ENCODE measurements around the gene DAB2.
"Not testable (repeated sequence)": the region's sequence is repeated elsewhere in the genome, so short reads cannot be mapped to it uniquely, and the experiment has no call there.

Gene DAB2

GRCh38 chr5:39340506-39340905 is 84.3 kb downstream of the DAB2 start:
- Histone ChIP-seq H3K9ac (ENCODE audit: low read length) (no peak overlapping the region), H3K4me3 (ENCODE audit: low read depth, low read length) (no peak overlapping the region), H3K27ac (ENCODE audit: low read depth, low read length) (no peak overlapping the region), H3K4me1 (ENCODE audit: control insufficient read depth, insufficient read depth, low read length) (no peaks in the 10 kb centered on the region), H3K36me3 (ENCODE audit: control insufficient read depth, insufficient read depth, low read length) (no peaks in the 10 kb centered on the region), H3K9me3 (ENCODE audit: control insufficient read depth, insufficient read depth, low read depth, low read length) (peaks cover 9% of the 10 kb centered on the region), H3K27me3 (ENCODE audit: control insufficient read depth, insufficient read depth, low read length) (no peaks in the 10 kb centered on the region)

DNA sequence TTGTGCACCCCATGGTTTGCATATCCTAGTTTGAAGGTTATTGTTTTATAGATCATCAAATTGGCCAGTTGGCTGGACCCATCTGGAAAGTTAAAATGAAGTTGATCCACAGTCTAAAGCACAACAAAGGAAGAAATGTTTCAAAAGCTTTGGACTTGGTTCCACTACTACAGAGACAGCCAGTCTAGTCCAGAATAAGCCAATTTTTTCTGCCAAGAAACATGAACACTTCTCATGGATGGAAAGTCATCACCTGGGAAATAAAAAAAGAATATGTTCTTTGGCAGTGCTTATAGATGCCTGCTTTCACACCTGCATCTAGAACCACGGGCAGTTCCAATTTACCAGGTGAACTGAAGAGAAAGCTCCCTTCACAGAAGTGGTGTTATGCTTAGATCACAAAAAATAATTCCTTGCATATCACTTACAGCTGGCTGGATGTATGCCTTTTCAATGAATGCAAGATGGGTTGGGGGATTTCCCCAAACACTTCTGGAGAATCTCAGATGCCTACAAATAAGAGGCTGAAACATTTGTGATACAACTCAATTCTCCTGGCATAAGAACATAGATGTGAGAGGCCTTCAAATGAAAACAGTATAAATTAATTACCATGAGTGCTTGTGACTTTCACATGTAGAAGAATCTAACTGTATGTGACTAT is 87.4 kb downstream of the DAB2 start:
- Histone ChIP-seq H3K4me3 (ENCODE audit: low read depth, low read length) (no peak overlapping the region), H3K27ac (ENCODE audit: low read depth, low read length) (no peak overlapping the region), H3K27me3 (ENCODE audit: control insufficient read depth, insufficient read depth, low read length) (no peaks in the 10 kb centered on the region), H3K9me3 (ENCODE audit: control insufficient read depth, insufficient read depth, low read depth, low read length) (peaks cover 13% of the 10 kb centered on the region), H3K9ac (ENCODE audit: low read length) (no peak overlapping the region), H3K36me3 (ENCODE audit: control insufficient read depth, insufficient read depth, low read length) (no peaks in the 10 kb centered on the region), H3K4me1 (ENCODE audit: control insufficient read depth, insufficient read depth, low read length) (no peaks in the 10 kb centered on the region)

DNA sequence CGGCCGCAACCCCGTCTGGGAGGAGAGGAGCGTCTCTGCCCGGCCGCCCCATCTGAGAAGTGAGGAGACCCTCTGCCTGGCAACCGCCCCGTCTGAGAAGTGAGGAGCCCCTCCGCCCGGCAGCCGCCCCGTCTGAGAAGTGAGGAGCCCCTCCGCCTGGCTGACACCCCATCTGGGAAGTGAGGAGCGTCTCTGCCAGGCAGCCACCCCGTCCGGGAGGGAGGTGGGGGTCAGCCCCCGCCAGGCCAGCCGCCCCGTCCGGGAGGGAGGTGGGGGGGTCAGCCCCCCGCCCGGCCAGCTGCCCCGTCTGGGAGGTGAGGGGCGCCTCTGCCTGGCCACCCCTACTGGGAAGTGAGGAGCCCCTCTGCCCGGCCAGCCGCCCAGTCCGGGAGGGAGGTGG is 90.5 kb downstream of the DAB2 start:
- not testable (repeated sequence) for H3K4me1 ChIP-seq (ENCODE audit: control insufficient read depth, insufficient read depth, low read length); H3K4me3 ChIP-seq (ENCODE audit: low read depth, low read length); H3K36me3 ChIP-seq (ENCODE audit: control insufficient read depth, insufficient read depth, low read length); H3K27ac ChIP-seq (ENCODE audit: low read depth, low read length); H3K27me3 ChIP-seq (ENCODE audit: control insufficient read depth, insufficient read depth, low read length); H3K9ac ChIP-seq (ENCODE audit: low read length)
- H3K9me3 ChIP-seq (ENCODE audit: control insufficient read depth, insufficient read depth, low read depth, low read length): peaks cover 13% of the 10 kb centered on the region

DNA sequence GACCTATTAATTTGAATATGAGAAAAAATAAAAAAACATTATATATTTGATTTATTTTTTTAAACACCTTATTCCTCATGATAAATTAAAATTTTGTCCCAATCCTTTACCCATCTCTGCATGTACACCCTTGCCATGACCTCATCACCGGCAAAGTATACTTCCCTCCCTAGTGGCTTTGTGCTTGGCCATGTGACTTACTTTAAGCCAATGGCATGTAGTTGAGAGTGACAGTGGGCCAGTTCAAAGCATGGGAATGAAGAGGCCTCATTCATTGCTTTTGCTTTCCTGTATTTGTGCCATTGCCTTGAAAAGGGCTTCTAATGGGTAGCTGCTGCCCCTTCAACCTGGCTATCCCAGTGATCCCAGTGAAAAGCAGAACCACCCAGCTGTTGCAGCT is 91.7 kb downstream of the DAB2 start:
- Histone ChIP-seq H3K27me3 (ENCODE audit: control insufficient read depth, insufficient read depth, low read length) (no peaks in the 10 kb centered on the region), H3K4me1 (ENCODE audit: control insufficient read depth, insufficient read depth, low read length) (peaks cover 4% of the 10 kb centered on the region; the same call in 1 of the 2 replicates), H3K9me3 (ENCODE audit: control insufficient read depth, insufficient read depth, low read depth, low read length) (peaks cover 13% of the 10 kb centered on the region), H3K9ac (ENCODE audit: low read length) (no peak overlapping the region), H3K36me3 (ENCODE audit: control insufficient read depth, insufficient read depth, low read length) (no peaks in the 10 kb centered on the region), H3K4me3 (ENCODE audit: low read depth, low read length) (no peak overlapping the region), H3K27ac (ENCODE audit: low read depth, low read length) (no peak overlapping the region)

GRCh38 chr5:39331861-39332381 is 92.9 kb downstream of the DAB2 start:
- H3K27me3 ChIP-seq (ENCODE audit: control insufficient read depth, insufficient read depth, low read length): no peaks in the 10 kb centered on the region
- H3K4me1 ChIP-seq (ENCODE audit: control insufficient read depth, insufficient read depth, low read length): peaks cover 4% of the 10 kb centered on the region; the same call in 1 of the 2 replicates
- no peak overlapping the region for H3K27ac ChIP-seq (ENCODE audit: low read depth, low read length)
- peaks cover 13% of the 10 kb centered on the region for H3K9me3 ChIP-seq (ENCODE audit: control insufficient read depth, insufficient read depth, low read depth, low read length)
- no peak overlapping the region for H3K4me3 ChIP-seq (ENCODE audit: low read depth, low read length)
- no peaks in the 10 kb centered on the region for H3K36me3 ChIP-seq (ENCODE audit: control insufficient read depth, insufficient read depth, low read length)
- H3K9ac ChIP-seq (ENCODE audit: low read length): no peak overlapping the region

GRCh38 chr5:39328731-39329130 is 96.0 kb downstream of the DAB2 start:
- Histone ChIP-seq H3K27me3 (ENCODE audit: control insufficient read depth, insufficient read depth, low read length) (no peaks in the 10 kb centered on the region), H3K4me3 (ENCODE audit: low read depth, low read length) (no peak overlapping the region), H3K9me3 (ENCODE audit: control insufficient read depth, insufficient read depth, low read depth, low read length) (peaks cover 10% of the 10 kb centered on the region), H3K9ac (ENCODE audit: low read length) (no peak overlapping the region), H3K36me3 (ENCODE audit: control insufficient read depth, insufficient read depth, low read length) (no peaks in the 10 kb centered on the region), H3K27ac (ENCODE audit: low read depth, low read length) (no peak overlapping the region), H3K4me1 (ENCODE audit: control insufficient read depth, insufficient read depth, low read length) (peaks cover 4% of the 10 kb centered on the region; the same call in 1 of the 2 replicates)

- Histone ChIP-seq H3K9me3 (ENCODE audit: control insufficient read depth, insufficient read depth, low read depth, low read length) (no peaks in the 10 kb centered on the region), H3K4me1 (ENCODE audit: control insufficient read depth, insufficient read depth, low read length) (no peaks in the 10 kb centered on the region), H3K36me3 (ENCODE audit: control insufficient read depth, insufficient read depth, low read length) (no peaks in the 10 kb centered on the region), H3K27me3 (ENCODE audit: control insufficient read depth, insufficient read depth, low read length) (no peaks in the 10 kb centered on the region), H3K9ac (ENCODE audit: low read length) (no peak overlapping the region), H3K27ac (ENCODE audit: low read depth, low read length) (no peak overlapping the region), H3K4me3 (ENCODE audit: low read depth, low read length) (no peak overlapping the region)
Measured at GRCh38 chr5:39323542-39323941, 101.2 kb downstream of the DAB2 start.

All from HUES6 (cell line).